Activated T-cell treated with anti-CD3 and anti-CD28 coated beads for 1 hour (primary cell): ENCODE data around the gene CTH.
"Not testable (repeated sequence)": the region's sequence is repeated elsewhere in the genome, so short reads cannot be mapped to it uniquely, and the experiment has no call there.

Experiments used
- DNase-seq: peaks from one replicate; pipeline ENCODE4 v3.0.0-alpha.2; 2020; ENCODE audit warnings: low read depth

The CTH gene

DNA sequence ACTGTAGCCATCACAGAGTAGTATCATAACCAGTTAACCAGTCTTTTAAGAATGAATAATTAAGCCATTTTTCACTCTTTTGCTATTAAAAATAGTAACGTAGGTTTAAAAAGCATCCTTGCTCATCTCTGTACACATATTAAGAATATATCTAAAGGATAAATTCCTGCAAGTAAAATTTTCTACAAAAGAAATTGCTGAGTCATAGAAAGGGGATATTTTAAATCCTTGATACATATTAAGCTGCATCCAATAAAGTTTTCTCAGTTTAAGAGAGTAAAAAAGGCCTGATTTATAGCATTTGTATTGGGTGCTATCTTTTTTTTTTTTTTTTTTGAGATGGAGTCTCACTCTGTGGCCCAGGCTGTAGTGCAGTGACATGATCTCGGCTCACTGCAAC is 1.9 kb upstream of the CTH start:
- DNase-seq: no peak

DNA sequence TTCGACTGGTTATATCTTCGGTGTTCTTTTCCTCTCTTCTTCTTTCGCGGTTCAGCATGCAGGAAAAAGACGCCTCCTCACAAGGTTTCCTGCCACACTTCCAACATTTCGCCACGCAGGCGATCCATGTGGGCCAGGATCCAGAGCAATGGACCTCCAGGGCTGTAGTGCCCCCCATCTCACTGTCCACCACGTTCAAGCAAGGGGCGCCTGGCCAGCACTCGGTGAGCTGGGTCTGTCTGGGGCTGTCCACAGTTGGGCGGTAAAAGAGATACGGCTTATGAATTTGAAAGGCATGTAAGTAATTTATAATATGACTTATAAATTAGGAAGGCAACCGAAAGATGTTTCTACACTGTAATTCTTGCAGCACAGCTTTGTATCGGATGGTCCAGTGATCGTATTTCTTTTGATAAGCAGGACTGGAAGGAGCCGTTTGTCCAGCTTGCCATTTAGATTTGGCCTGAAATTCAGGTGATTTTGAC is 334 bp downstream of the CTH start:
- DNase-seq: no peak

DNA sequence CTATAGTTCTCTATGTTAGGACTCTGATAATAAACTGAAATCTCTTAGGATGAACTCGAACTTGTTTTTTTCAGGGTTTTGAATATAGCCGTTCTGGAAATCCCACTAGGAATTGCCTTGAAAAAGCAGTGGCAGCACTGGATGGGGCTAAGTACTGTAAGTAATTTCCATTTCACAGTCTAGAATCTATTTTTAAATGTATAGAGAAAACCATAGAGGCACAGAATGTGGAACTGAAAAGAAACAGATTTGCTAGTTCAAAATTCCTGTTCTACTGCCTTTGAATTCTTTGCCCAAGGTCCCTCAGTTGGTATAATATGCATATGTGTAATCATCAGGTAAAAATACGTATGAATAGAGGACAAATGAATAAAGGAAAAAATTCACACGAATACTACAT is 4.8 kb downstream of the CTH start:
- DNase-seq: no peak

DNA sequence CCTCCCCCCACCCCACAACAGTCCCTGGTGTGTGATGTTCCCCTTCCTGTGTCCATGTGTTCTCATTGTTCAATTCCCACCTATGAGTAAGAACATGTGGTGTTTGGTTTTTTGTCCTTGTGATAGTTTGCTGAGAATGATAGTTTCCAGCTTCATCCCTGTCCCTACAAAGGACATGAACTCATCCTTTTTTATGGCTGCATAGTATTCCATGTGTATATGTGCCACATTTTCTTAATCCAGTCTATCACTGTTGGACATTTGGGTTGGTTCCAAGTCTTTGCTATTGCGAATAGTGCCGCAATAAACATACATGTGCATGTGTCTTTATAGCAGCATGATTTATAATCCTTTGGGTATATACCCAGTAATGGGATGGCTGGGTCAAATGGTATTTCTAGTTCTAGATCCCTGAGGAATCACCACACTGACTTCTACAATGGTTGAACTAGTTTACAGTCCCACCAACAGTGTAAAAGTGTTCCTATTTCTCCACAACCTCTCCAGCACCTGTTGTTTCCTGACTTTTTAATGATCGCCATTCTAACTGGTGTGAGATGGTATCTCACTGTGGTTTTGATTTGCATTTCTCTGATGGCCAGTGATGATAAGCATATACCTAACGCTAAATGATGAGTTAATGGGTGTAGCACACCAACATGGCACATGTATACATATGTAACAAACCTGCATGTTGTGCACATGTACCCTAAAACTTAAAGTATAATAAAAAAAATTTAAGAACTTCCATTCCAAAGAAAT is 8.1 kb downstream of the CTH start:
- not testable (repeated sequence) for DNase-seq

DNA sequence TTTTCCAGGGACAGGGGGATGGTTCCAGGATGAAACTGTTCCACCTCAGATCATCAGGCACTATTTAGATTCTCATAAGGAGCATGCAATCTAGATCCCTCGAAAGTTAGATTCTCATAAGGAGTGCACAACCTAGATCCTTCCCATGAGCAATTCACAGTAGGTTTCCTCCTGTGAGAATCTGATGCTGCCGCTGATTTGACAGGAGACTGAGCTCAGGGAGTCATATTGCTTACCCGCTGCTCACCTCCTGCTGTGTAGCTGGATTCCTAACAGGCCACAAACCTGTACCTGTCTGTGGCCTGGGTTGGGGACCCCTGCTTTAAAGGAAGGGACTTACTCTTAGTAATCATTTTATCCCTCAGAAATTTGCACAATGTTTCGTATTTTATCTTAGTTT is 9.3 kb downstream of the CTH start:
- no peak for DNase-seq

DNA sequence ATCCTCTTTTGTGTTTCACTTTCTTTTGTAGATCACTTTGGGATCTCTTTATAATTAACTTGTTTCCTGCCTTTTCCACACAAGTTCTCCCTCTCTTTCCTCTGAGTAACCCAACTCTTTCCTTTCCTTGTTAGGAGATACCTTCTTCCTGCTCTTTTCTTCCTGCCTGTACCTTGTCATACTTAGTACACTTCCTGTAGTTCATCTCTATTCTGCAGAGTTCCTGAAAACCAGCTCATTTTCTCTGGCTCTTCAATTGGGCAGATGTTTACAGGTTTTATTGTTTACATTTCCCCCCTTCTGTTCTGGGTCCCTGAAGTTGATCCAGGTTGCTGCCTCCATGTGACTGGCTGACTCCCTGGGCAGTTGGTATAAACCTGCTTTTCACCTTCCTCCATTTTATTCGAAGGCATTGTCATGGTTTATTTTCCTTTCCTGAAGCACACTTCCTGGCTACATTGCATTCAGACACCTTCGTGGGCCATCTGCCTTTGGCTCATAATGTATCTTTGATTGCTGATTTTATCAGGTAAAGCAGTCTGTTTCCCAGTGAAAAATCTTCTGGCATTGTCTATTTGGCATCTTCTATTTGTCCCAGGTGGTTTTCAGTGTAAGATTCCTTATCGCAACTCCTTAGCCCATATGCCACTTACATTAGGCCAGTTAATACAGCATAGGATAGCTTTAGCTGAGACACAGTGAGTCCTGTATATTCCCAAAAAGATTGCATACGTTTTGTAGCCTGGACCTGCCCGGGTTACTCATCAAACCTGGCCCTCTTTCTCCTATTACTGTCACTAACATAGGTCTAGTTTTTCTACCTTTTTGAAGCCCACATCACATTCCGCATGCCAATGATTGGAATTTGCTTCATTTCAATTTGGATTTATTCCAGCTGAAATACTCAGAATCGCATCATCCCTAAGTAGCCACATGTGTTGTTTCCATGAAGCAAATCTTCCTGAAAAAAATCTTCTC is 15.4 kb downstream of the CTH start:
- DNase-seq: no peak

DNA sequence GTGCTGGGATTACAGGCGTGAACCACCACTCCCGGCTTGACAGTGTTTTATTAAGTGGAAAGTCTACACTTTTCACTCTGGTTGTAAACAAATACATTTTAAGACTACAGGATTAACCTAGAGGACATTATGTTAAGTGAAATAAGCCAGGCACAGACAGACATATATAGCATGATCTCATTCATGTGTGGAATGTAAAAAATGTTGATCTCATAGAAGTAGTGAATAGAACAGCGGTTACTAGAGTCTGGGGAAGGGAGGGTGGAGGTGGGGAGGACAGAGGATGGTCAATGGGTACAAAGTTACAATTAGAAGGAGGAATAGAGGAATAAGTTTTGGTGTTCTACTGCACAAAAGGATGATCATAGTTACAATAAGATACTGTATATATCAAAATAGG is 16.9 kb downstream of the CTH start:
- DNase-seq: no peak

DNA sequence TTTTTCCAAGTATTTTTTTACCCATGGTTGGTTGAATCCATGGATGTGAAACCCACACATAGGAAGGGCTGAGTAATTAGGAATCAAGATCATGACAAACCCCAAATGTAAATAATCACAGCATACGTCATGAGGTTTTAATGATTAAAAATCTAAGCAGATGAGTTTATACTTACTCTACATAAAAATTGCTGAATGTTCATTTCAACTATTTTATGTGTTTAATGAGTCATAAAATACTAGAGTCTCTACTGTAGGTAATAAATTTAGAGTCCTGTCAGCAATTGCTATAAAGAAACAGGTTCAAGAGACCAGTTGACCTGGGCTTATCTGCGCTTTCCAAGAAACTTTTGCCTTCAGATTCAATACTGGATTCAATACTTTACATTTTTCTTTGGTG is 18.2 kb downstream of the CTH start:
- DNase-seq: no peak

DNA sequence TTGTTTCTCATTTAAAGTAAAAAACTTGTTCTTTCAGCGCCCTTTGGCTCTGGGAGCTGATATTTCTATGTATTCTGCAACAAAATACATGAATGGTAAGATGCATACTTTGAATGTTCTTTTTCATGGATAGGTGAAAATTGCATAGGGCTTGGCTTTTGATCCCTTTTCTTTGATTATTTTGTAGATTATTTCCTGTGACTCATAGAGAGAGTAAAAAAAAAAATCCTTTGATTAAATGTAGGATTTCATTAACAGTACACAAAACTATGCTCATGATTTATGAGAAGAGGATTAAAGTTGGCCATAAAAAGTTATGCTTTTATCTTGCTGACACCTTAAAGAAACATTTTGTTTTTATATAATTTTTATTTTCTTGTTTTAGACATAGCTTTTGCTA is 18.7 kb downstream of the CTH start:
- DNase-seq: no peak

DNA sequence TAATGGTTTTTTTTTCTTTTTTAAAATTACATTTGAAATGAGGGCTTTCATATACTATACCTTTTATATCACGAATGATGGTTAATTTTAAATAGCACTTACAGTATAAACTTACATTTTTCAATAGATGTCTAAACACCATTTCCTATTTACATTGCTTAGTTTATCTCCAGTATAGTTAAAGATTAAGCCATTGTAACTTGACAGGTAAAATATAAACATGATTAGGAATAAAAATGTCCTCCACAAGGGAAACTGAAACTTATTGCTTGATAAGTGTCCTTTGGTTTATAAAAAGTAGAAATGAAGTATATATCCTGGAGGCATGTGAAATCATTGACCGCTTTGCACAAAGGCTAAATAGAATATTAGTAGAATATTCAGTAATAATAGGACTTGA is 20.2 kb downstream of the CTH start:
- DNase-seq: no peak

DNA sequence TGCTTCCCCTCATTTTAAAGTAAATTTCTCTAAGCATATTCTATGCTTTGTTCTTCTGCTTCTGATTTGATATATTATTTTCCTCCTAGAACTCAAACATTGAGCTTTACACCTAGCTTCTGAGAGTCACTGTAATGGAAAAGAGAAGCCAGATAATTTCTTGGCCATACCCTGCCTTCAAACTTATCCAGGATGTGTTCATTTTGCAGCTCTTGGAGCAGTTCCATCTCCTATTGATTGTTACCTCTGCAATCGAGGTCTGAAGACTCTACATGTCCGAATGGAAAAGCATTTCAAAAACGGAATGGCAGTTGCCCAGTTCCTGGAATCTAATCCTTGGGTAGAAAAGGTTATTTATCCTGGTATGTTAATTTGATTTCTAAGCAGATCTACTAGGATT is 20.8 kb downstream of the CTH start:
- no peak for DNase-seq

DNA sequence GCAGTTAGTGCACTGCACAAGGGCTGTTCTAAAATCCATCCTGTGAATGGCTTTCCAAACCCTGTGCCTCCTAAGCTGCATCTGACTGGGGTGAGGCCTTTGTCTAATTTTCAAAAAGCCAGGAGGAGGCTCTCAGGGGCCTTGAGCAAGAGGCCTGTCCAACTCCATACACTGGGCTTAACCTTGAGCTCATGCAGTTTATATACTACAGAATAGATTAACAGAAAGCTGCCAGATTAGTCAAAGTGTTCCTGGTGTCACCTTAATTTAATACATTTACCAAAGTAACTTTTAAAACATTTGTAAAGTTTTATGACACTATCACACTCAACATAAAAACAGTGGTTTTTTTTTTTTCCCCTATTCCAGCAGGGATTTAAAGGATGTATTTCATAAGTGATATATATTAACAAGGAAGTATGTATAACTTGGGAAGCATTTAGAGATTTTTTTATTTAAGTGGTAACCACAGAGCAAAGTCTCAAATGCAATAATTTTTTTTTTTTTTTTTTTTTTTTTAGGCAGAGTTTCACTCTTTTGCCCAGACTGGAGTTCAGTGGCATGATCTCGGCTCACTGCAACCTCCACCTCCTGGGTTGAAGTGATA is 23.3 kb downstream of the CTH start:
- no peak for DNase-seq

DNA sequence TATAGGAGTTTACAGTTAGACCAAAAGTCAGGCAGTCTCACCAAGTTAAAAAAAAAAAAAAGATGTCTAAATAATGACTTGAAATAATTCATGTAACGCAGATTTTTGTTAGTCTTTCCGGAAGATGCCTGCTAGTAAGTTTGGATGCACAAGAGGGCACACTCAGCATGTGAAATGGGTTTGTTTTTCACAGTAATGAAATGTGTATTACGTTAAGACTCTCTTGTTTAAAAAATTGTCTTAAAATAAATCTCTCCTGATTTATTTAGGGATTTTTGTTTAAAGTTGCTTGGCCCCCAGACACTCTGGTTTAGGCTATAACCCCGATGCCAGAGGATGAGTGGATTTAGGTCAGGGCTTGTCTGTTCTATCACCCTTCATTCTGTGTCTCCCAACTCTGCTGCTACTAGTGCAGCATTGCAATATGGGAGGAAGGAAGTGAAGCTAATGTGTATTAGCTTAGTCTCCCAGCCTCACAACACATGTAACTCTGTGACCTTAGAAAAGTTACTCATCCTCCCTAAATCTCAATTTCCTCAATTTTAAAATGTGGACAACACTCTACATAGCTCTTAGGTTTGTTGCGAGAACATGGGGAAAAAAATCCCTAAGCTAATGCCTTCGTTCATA is 25.7 kb downstream of the CTH start:
- DNase-seq: no peak

DNA sequence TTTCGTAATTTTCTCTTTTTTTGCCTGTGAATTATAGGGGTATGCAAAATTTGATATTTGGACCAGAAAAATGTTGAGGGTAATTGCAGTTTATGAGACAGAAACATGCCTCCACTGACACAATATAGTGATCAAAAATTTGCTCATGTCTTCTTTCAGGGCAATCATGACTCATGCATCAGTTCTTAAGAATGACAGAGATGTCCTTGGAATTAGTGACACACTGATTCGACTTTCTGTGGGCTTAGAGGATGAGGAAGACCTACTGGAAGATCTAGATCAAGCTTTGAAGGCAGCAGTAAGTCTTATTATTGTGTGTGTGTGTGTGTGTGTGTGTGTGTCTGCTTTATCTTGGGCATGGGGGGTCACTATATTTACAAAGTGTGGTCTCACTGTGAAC is 27.5 kb downstream of the CTH start:
- no peak for DNase-seq

DNA sequence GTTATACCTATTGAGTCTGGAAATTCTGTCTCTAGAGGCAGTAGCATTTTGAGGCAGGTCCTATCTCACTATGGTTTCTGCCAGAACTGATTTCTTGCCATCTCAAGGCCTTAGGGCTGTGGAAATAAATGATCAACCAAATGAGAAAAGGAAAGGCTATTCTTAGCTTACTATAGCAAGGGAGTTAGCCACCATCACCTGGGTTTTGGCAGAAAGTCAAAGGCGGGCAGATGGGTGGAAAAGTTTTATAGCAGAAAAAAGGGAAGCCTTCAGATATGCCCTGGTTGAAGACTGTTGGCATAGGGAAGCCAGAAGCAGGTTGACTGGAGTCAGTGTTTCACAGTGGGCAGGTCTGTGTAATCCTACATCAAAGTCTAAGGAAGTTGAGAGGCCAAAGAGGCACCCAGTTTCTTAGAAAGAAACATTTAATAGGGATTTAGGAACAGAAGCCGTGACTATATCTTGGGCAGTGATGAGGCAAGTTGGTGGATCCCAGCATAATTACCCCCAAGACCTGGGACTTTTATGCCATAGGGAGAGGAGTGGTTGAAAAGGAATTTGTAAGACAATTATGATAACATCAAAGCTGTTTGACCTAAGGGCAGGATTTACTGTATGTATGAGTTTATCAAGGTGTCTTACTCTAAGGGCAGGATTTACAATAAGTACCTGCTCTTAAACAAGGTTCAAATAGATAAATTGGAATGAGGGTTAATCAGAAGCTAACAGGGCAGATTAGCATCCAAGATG is 29.7 kb downstream of the CTH start:
- no peak for DNase-seq

DNA sequence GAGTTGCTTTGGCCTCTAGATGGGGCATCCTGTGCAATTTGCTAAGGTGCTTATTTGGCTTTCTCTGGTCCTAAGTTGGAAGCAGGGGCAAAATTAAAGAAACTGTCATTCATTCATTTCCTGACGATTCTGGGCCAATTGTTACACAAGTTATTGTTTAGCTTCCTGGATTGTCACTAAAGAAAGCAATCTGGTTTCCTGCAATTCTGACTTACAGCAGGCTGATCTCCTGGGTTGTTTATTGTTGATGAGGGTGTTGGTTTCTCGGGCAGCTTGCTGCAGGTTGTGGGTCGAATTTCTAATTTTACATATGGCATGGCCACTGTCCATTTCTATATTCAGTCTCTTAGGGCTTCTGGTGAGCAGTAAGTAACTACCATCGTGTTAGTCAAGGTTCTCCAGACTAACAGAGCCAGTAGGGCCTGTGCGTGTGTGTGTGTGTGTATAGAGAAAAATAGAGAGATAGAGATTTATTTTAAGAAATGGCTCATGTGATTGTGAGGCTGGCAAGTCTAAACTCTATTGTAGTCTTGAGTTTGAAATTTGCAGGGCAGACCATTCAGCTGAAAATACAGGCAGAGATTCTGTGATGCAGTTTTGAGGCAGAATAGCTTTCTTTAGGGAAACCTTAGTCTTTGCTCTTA is 30.4 kb downstream of the CTH start:
- no peak for DNase-seq

DNA sequence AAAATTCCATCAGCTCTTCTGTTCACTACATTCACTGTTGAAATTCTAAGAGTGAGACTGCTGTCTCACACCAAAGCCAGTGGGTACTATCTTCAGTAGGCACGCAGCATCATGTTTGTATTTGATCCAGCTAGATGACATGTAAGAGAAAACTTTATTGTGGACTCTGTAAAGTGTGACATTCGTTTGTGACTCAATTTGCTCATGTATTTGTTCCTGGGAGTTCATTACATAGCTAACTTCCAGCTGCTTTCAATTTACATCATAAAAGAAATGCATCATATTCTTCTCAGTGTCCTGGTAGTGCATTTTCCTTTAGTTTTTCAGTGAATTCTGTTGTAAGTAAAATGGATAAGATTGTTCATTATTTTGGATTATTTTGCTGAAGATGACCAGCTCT is 31.4 kb downstream of the CTH start:
- no peak for DNase-seq

DNA sequence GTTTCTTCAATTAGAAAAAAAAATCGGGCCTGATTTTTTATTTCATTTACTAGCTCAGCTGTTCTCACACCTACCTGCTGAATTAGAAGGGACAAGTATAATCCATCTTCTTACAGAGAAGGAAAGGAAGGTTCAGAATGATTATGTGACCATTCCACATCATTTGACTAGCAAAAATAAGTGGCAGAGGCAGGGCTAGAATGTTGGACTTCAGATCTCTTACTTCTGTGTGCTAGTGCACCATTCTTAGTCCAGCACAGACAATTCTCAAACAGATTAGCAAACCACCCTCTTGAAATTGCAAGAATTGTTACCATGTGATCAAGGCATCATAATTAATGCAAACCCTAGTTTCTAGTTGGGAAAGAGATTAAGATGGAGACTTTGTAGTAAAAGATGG is 32.7 kb downstream of the CTH start:
- DNase-seq: no peak

DNA sequence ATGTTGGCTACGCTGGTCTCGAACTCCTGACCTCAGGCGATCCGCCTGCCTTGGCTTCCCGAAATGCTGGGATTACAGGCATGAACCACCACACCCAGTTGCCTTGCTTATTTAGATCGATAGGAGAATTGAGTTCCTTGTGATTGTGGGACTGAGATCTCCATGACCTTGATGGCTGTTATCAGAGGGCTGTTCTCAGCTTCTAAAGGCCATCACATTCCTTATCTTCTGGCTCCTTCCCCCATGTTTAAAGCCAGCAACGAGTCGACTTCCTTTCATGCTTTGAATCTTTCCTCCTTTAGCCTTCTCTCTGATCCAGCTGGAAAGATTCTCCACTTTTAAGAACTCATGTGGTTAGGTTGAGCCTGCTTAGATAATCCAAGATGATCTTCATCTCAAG is 38.0 kb downstream of the CTH start:
- DNase-seq: no peak

DNA sequence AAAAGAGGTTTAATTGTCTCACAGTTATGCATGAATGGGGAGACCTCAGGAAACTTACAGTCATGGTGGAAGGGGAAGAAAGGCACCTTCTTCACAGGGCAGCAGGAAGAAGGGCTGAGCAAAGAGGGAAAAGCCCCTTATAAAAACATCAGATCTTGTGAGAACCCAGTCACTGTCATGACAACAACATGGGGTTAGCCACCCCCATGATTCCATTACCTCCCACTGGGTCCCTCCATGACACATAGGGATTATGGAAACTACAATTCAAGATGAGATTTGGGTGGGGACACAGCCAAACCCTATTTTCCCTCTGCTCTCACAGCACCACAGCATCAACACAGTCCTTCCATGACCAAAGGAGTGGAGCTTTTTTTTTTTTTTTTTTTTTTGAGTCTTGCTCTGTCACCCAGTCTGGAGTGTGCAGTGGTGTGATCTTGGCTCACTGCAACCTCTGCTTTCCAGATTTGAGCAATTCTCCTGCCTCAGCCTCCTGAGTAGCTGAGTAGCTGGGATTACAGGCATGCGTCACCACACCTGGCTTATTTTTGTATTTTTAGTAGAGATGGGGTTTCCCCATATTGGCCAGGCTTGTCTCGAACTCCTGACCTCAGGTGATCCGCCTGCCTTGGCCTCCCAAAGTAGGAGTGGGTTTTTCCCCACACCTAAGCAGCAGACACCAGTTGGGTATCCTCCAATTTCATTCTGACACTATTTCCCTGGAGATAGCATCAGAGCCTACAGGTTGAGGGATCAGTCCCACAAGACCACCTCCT is 41.3 kb downstream of the CTH start:
- DNase-seq: not testable (repeated sequence)
